Measurements from ENCODE around the gene TBK1. TPM values are rescaled to one million over a fixed set of nuclear protein-coding genes. Genes with fewer than 3 reads are reported as not detected.

TBK1 gene
- total and polyA plus RNA-seq, 10 donors: 13.9 to 55.2 (median 34.9) TPM

DNA sequence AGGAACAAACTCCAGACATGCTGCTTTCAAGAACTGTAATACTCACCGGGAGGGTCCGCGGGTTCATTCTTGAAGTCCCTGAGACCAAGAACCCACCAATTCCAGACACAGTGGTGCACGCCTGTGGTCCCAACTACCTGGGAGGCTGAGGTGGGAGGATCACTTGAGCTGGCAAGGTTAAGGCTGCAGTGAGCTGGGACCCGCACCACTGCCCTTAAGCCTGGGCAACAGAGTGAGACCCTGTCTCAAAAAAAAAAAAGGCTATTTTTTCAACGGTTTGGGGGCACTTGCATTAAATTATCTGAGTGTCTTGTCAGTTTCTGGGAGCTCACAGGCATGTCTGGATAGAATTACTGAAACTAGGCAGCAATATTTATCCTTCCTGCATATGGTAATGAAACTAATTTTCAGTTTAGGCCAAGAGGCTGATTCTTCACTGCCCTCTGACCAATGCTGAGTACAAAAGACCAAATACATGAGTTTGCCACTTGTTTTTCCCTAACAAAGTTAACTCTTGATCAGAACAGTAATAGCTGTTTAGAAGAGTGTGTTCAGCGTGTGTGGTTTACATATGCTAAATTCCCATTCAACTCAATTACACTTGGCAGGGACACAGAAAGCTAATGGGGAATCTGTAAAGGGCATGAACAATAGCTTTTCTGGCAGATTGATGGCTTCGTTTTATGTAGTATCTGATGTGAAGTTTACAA, 92.6 kb downstream of the TBK1 start:
- Histone ChIP-seq H3K4me1 (peaks cover 0 to 3% (median 1%) of the 10 kb centered on the region in 6 donors), H3K4me3 (no peak overlapping the region), H3K36me3 (no peaks in the 10 kb centered on the region), H3K9me3 (no peaks in the 10 kb centered on the region), H3K27ac (no peak overlapping the region), H3K27me3 (replicated peaks in 1 of 7) (peaks cover 0 to 12% (median 0%) of the 10 kb centered on the region in 7 donors)
- intact Hi-C loops (cut with DNase I; ENCODE audit: low total_unique reads): no loop called here
- 76 to 89% (median 86%) methylated on average over 8 of the region's 8 CpGs for WGBS, 5 donors
- DNase-seq: no peak
- no peak for TF ChIP-seq POLR2AphosphoS5 (IDR thresholded peaks at IDR 0.05)
- no peak for TF ChIP-seq POLR2A (IDR thresholded peaks at IDR 0.05)
- TF ChIP-seq, protein P1, sequence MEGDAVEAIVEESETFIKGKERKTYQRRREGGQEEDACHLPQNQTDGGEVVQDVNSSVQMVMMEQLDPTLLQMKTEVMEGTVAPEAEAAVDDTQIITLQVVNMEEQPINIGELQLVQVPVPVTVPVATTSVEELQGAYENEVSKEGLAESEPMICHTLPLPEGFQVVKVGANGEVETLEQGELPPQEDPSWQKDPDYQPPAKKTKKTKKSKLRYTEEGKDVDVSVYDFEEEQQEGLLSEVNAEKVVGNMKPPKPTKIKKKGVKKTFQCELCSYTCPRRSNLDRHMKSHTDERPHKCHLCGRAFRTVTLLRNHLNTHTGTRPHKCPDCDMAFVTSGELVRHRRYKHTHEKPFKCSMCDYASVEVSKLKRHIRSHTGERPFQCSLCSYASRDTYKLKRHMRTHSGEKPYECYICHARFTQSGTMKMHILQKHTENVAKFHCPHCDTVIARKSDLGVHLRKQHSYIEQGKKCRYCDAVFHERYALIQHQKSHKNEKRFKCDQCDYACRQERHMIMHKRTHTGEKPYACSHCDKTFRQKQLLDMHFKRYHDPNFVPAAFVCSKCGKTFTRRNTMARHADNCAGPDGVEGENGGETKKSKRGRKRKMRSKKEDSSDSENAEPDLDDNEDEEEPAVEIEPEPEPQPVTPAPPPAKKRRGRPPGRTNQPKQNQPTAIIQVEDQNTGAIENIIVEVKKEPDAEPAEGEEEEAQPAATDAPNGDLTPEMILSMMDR (IDR thresholded peaks at IDR 0.05 in 8 of 11, conservative IDR thresholded peaks at IDR 0.05 in 3 of 11): no peak

DNA sequence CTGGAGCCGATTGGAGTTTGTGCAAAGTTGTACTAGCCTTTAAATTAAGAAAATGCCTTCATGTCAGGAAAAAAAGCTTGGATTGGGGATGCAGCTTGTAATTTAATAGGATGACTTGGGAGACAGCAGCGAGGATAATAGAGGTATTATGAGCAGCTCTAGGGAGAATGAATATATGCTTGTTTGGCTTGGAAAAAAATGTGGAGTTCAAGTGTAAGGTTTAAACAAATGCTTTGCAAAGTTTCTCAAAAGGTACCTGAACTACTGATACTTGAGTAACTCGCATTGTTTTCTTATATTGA, 93.1 kb downstream of the TBK1 start:
- TF ChIP-seq POLR2AphosphoS5 (IDR thresholded peaks at IDR 0.05): no peak
- TF ChIP-seq, protein P1 (IDR thresholded peaks at IDR 0.05 in 8 of 11, conservative IDR thresholded peaks at IDR 0.05 in 3 of 11): no peak
- TF ChIP-seq POLR2A (IDR thresholded peaks at IDR 0.05): no peak
- peaks cover 0 to 12% (median 0%) of the 10 kb centered on the region in 7 donors for H3K27me3 ChIP-seq (replicated peaks in 1 of 7)
- WGBS, 5 donors: 78 to 91% (median 83%) methylated on average over 3 of the region's 3 CpGs

GRCh38 chr12:64549108-64549507, 97.2 kb downstream of the TBK1 start:
- H3K4me1 ChIP-seq: peaks cover 0 to 11% (median 5%) of the 10 kb centered on the region in 6 donors
- H3K36me3 ChIP-seq: no peaks in the 10 kb centered on the region
- no peak overlapping the region for H3K27ac ChIP-seq
- intact Hi-C loops (cut with DNase I; ENCODE audit: low total_unique reads): loop anchor here (2.0 kb wide), 1 partner anchor 148 kb away; no protein-coding TSS in a partner anchor
- WGBS, 5 donors: 71 to 91% (median 85%) methylated on average over 1 of the region's 1 CpG
- TF ChIP-seq, protein P1 (IDR thresholded peaks at IDR 0.05 in 8 of 11, conservative IDR thresholded peaks at IDR 0.05 in 3 of 11): no peak
- no peak for TF ChIP-seq POLR2A (IDR thresholded peaks at IDR 0.05)
- H3K4me3 ChIP-seq: no peak overlapping the region
- no peaks in the 10 kb centered on the region for H3K9me3 ChIP-seq
- no peak for DNase-seq
- H3K27me3 ChIP-seq (replicated peaks in 1 of 7): no peaks in the 10 kb centered on the region

More for the DNA sequence above, 93.1 kb downstream of the TBK1 start:
- Histone ChIP-seq H3K36me3 (no peaks in the 10 kb centered on the region), H3K27ac (no peak overlapping the region), H3K4me1 (peaks cover 0 to 8% (median 4%) of the 10 kb centered on the region in 6 donors), H3K4me3 (no peak overlapping the region), H3K9me3 (no peaks in the 10 kb centered on the region)
- intact Hi-C loops (cut with DNase I; ENCODE audit: low total_unique reads): no loop called here
- DNase-seq: no peak

GRCh38 chr12:64550755-64551154, 98.8 kb downstream of the TBK1 start:
- DNase-seq: no peak
- intact Hi-C loops (cut with DNase I; ENCODE audit: low total_unique reads): loop anchor here (10.0 kb wide), 1 partner anchor 54 kb away; no protein-coding TSS in a partner anchor
- Histone ChIP-seq H3K4me3 (no peak overlapping the region), H3K36me3 (no peaks in the 10 kb centered on the region), H3K27ac (no peak overlapping the region), H3K4me1 (peaks cover 0 to 11% (median 5%) of the 10 kb centered on the region in 6 donors), H3K9me3 (no peaks in the 10 kb centered on the region), H3K27me3 (replicated peaks in 1 of 7) (no peaks in the 10 kb centered on the region)
- WGBS, 5 donors: 73 to 94% (median 92%) methylated on average over 3 of the region's 3 CpGs
- TF ChIP-seq, protein P1 (IDR thresholded peaks at IDR 0.05 in 8 of 11, conservative IDR thresholded peaks at IDR 0.05 in 3 of 11): no peak
- TF ChIP-seq POLR2AphosphoS5 (IDR thresholded peaks at IDR 0.05): no peak
- no peak for TF ChIP-seq POLR2A (IDR thresholded peaks at IDR 0.05)

All from spleen (tissue), 11 donors.